PC-9 (cell line): ENCODE measurements around the gene MPHOSPH8. TPM values are rescaled to one million over a fixed set of nuclear protein-coding genes. Genes with fewer than 3 reads are reported as not detected.

Experiments used
- BruUV-seq: library from RNA; stranded (reverse); fragments of 400-500 nt; replicated peaks from 2 replicates; lab custom pipeline; 2021; lab: Mats Ljungman, UMichigan
- CTCF ChIA-PET: fragments of 300-600 bp; sonication (Branson Sonifier 250); formaldehyde crosslinking; loops from one replicate; lab custom pipeline; 2022; ENCODE audit warnings: antibody characterized with exemption; lab: Charles Lee
- POLR2A ChIA-PET: fragments of 300-600 bp; sonication (Branson Sonifier 250); formaldehyde crosslinking; loops from one replicate; lab custom pipeline; 2022; ENCODE audit warnings: antibody characterized with exemption; ENCODE audit not compliant: unreplicated experiment; lab: Charles Lee
- DNase-seq, 2 experiments: peaks; one replicate each; pipeline versions ENCODE4 v3.0.0 to v3.0.0-alpha.2; 2015 to 2022; ENCODE audit warnings: mixed read lengths in 1 of 2
- H2AFZ ChIP-seq: fragments of 200-600 bp; sonication (generic); 2 replicates; pipeline ENCODE4 v1.8.1; 2017; ENCODE audit warnings: antibody characterized with exemption
- H3F3A ChIP-seq: fragments of 200-600 bp; sonication (generic); 2 replicates; pipeline ENCODE4 v1.8.1; 2017; ENCODE audit warnings: antibody characterized with exemption, mild to moderate bottlenecking, low read depth; ENCODE audit not compliant: insufficient read depth
- H3K27ac ChIP-seq: fragments of 200-600 bp; sonication (generic); 2 replicates; pipeline ENCODE4 v1.6.1; 2016; ENCODE audit warnings: mixed run types
- H3K27me3 ChIP-seq: fragments of 200-600 bp; sonication (generic); 2 replicates; pipeline ENCODE4 v1.6.1; 2016; ENCODE audit warnings: low read depth, mixed run types; ENCODE audit not compliant: insufficient read depth
- H3K36me3 ChIP-seq: fragments of 200-600 bp; sonication (generic); 2 replicates; pipeline ENCODE4 v1.6.1; 2016; ENCODE audit warnings: low read depth, mixed run types
- H3K4me1 ChIP-seq: fragments of 200-600 bp; sonication (generic); replicated peaks from 2 replicates; pipeline ENCODE4 v1.6.1; 2016; ENCODE audit warnings: mixed run types; ENCODE audit not compliant: insufficient read depth
- H3K4me2 ChIP-seq: fragments of 200-600 bp; sonication (generic); 2 replicates; pipeline ENCODE4 v1.6.1; 2017; ENCODE audit warnings: mixed run types
- H3K4me3 ChIP-seq: fragments of 200-600 bp; sonication (generic); 2 replicates; pipeline ENCODE4 v1.6.1; 2016; ENCODE audit warnings: mixed run types
- H3K79me2 ChIP-seq: fragments of 200-600 bp; sonication (generic); 2 replicates; pipeline ENCODE4 v1.6.1; 2017; ENCODE audit warnings: low read depth, mixed run types
- H3K9me2 ChIP-seq: fragments of 200-600 bp; sonication (generic); 2 replicates; pipeline ENCODE4 v1.8.1; 2017; ENCODE audit warnings: mild to moderate bottlenecking; ENCODE audit not compliant: insufficient read depth
- H3K9me3 ChIP-seq: fragments of 200-600 bp; sonication (generic); 2 replicates; pipeline ENCODE4 v1.8.1; 2016; ENCODE audit warnings: low read depth; ENCODE audit not compliant: insufficient read depth
- H4K20me1 ChIP-seq: fragments of 200-600 bp; sonication (generic); 2 replicates; pipeline ENCODE4 v1.8.1; 2017; ENCODE audit not compliant: insufficient read depth
- EZH2 ChIP-seq: fragments of 200-600 bp; sonication (generic); IDR thresholded peaks from 2 replicates; pipeline ENCODE4 v1.8.0; 2017; ENCODE audit warnings: antibody characterized with exemption, low read depth
- intact Hi-C: fragments of 100-400 bp; cut with micrococcal nuclease; formaldehyde crosslinking; loops from one replicate; pipeline ENCODE4 v1.10.0; 2022; ENCODE audit not compliant: unreplicated experiment
- total RNA-seq: library from RNA; stranded (reverse); gene quantifications from 2 replicates; pipeline ENCODE4 v1.2.3, GENCODE V29; 2021
- TF ChIP-seq, protein P1 (sequence below): fragments of 200-600 bp; sonication (generic); conservative IDR thresholded peaks from 2 replicates; pipeline ENCODE4 v1.6.1; 2017; ENCODE audit warnings: mixed run types, antibody characterized with exemption, mild to moderate bottlenecking, moderate library complexity

MPHOSPH8 gene
- total RNA-seq, 1 experiment from 2014 or later, result 17.0 TPM

DNA sequence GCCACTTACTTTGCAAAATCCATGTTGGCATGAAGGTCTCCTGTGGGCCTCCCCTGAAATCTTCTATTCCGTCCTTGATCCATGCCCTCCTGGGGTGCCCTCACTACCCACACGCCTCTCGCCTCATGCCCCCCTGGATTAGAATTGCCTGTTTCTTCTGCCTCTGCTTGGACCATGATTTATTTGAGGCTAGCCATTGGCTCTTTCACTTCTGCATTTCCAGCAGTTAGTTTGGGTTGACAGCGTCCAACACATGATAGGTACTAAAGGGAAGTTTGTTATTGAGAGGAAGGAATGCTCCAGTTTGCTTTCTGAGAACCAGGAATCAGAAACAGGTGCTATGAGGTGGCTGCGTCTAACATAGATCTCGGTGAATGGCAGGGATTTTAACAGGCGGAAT, 41.6 kb upstream of the MPHOSPH8 start:
- no peak for TF ChIP-seq EZH2
- TF ChIP-seq, protein P1, sequence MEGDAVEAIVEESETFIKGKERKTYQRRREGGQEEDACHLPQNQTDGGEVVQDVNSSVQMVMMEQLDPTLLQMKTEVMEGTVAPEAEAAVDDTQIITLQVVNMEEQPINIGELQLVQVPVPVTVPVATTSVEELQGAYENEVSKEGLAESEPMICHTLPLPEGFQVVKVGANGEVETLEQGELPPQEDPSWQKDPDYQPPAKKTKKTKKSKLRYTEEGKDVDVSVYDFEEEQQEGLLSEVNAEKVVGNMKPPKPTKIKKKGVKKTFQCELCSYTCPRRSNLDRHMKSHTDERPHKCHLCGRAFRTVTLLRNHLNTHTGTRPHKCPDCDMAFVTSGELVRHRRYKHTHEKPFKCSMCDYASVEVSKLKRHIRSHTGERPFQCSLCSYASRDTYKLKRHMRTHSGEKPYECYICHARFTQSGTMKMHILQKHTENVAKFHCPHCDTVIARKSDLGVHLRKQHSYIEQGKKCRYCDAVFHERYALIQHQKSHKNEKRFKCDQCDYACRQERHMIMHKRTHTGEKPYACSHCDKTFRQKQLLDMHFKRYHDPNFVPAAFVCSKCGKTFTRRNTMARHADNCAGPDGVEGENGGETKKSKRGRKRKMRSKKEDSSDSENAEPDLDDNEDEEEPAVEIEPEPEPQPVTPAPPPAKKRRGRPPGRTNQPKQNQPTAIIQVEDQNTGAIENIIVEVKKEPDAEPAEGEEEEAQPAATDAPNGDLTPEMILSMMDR, result no peak
- intact Hi-C loops, result no loop called here
- BruUV-seq, result no TSS peak

DNA sequence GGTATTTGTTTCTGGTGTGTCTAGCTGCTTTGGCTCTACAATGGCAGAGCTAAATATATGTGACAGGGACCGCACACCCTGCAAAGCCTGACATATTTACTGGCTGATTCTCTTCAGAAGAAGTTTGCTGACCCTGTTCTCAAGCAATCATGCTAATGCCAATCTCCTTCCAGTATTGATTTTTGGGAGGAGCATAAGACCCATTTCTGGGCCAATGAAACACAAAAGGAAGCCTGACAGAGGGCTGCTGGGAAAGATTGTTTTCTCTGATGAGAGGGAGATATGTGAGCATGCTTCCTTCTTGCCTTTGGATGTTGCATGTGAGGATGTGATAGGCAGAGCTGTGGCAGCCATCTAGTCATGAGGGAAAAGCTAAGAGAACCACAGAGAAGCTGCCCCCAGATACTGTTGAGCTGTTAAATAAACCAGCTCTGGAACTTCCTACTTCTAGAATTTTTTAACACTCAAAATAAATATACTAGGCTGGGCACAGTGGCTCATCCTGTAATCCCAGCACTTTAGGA, 40.7 kb upstream of the MPHOSPH8 start:
- peaks cover 12% of the 10 kb centered on the region for H3K4me1 ChIP-seq
- H4K20me1 ChIP-seq, result no peaks in the 10 kb centered on the region
- H3K27me3 ChIP-seq, result no peaks in the 10 kb centered on the region
- H3K4me2 ChIP-seq, result no peak overlapping the region
- no TSS peak for BruUV-seq
- ChIA-PET POLR2A (no interaction called here), CTCF (no interaction called here)
- H2AFZ ChIP-seq, result no peak overlapping the region
- no peak for DNase-seq
- H3K36me3 ChIP-seq, result no peaks in the 10 kb centered on the region
- no peaks in the 10 kb centered on the region for H3K79me2 ChIP-seq
- no peak overlapping the region for H3K27ac ChIP-seq
- no peaks in the 10 kb centered on the region for H3F3A ChIP-seq
- H3K4me3 ChIP-seq, result no peak overlapping the region
- TF ChIP-seq EZH2, result no peak
- TF ChIP-seq, protein P1, result no peak
- intact Hi-C loops, result no loop called here
- no peaks in the 10 kb centered on the region for H3K9me2 ChIP-seq
- H3K9me3 ChIP-seq, result no peaks in the 10 kb centered on the region

More for the DNA sequence above, 41.6 kb upstream of the MPHOSPH8 start:
- no peaks in the 10 kb centered on the region for H4K20me1 ChIP-seq
- no peaks in the 10 kb centered on the region for H3K79me2 ChIP-seq
- H3K27ac ChIP-seq, result no peak overlapping the region
- CTCF ChIA-PET, result no interaction called here
- no peak overlapping the region for H2AFZ ChIP-seq
- no peak overlapping the region for H3K4me2 ChIP-seq
- no peaks in the 10 kb centered on the region for H3K27me3 ChIP-seq
- H3K4me1 ChIP-seq, result peaks cover 3% of the 10 kb centered on the region; the same call in 1 of the 2 replicates
- no peak for DNase-seq
- H3K4me3 ChIP-seq, result no peak overlapping the region
- no peaks in the 10 kb centered on the region for H3K9me3 ChIP-seq
- H3K9me2 ChIP-seq, result no peaks in the 10 kb centered on the region
- H3F3A ChIP-seq, result no peaks in the 10 kb centered on the region
- H3K36me3 ChIP-seq, result no peaks in the 10 kb centered on the region
- POLR2A ChIA-PET, result no interaction called here

DNA sequence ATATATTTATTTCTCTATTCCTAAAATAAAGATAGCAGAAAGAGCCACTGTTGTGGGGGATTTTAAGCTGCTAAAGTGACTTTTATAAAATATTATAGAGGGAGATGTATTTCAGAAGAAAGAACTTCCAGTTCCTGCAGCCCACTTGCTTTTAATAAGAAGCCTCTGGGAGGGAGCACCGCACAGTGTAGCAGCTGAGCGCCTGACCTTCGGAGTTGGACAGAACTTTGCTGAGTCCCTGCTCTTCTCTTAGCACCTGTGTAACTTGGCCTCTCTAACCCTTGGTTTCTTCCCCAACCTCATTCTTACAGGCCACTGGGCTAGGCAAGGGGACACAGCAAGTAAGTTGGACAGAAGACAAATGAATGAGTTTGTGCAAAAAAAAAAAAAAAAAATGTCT, 37.4 kb upstream of the MPHOSPH8 start:
- CTCF ChIA-PET, result interaction anchor here (0.6 to 0.7 kb wide), 2 partner anchors 41 to 289 kb away, joined by 4 to 5 read pairs; no protein-coding TSS in a partner anchor
- DNase-seq, result no peak
- Histone ChIP-seq H3K79me2 (no peaks in the 10 kb centered on the region), H3K4me3 (no peak overlapping the region), H3K4me1 (peaks cover 13% of the 10 kb centered on the region), H3K9me3 (no peaks in the 10 kb centered on the region), H3F3A (no peaks in the 10 kb centered on the region), H3K27me3 (no peaks in the 10 kb centered on the region), H3K36me3 (no peaks in the 10 kb centered on the region), H3K27ac (no peak overlapping the region), H4K20me1 (no peaks in the 10 kb centered on the region), H2AFZ (no peak overlapping the region), H3K9me2 (no peaks in the 10 kb centered on the region), H3K4me2 (no peak overlapping the region)
- POLR2A ChIA-PET, result no interaction called here
- intact Hi-C loops, result no loop called here
- no TSS peak for BruUV-seq
- TF ChIP-seq, protein P1, result no peak
- no peak for TF ChIP-seq EZH2
